Measurements from ENCODE around the gene ZNF195. TPM values are rescaled to one million over a fixed set of nuclear protein-coding genes. Genes with fewer than 3 reads are reported as not detected.
"Not testable (repeated sequence)": the region's sequence is repeated elsewhere in the genome, so short reads cannot be mapped to it uniquely, and the experiment has no call there.

ZNF195 gene
- total RNA-seq, 4 donors from 2014 or later = 12.3 to 37.5 (median 28.5) TPM

- H3K36me3 ChIP-seq; H3K9me3 ChIP-seq; H3K27ac ChIP-seq; H3K27me3 ChIP-seq; intact Hi-C loops (cut with DNase I; ENCODE audit: low total_unique reads); H3K4me1 ChIP-seq; H3K4me3 ChIP-seq; DNase-seq: not testable (repeated sequence)
- 81 to 97% methylated on average over 3 to 17 of the region's 17 CpGs for WGBS, 2 donors (ENCODE audit: low coverage in 1 of 2)
- in situ Hi-C loops (cut with MboI; ENCODE audit: low pct_ligation_motif_present in 1 of 4, low pct_unique_long_range_greater_than_20kb in 1 of 4, low sequenced_read_pairs in 3 of 4) = loop anchor here in 1 of 4 donors (10.0 kb wide), 1 partner anchor 62 kb away; no protein-coding TSS in a partner anchor
These were observed 27.4 kb upstream of the ZNF195 start for GRCh38 chr11:3406223-3406875.

GRCh38 chr11:3404076-3404925 is 25.4 kb upstream of the ZNF195 start:
- H3K27me3 ChIP-seq; intact Hi-C loops (cut with DNase I; ENCODE audit: low total_unique reads); H3K9me3 ChIP-seq; H3K36me3 ChIP-seq; H3K4me3 ChIP-seq; H3K4me1 ChIP-seq; H3K27ac ChIP-seq: not testable (repeated sequence)
- peak; percentile 33 for DNase-seq
- 62% methylated on average over 21 of the region's 22 CpGs; no CpG with 5 or more reads in 1 of the 2 donors for WGBS, 2 donors (ENCODE audit: low coverage in 1 of 2)
- in situ Hi-C loops (cut with MboI; ENCODE audit: low pct_ligation_motif_present in 1 of 4, low pct_unique_long_range_greater_than_20kb in 1 of 4, low sequenced_read_pairs in 3 of 4) = loop anchor here in 1 of 4 donors (10.0 kb wide), 1 partner anchor 60 kb away; no protein-coding TSS in a partner anchor

GRCh38 chr11:3402861-3403250 is 23.9 kb upstream of the ZNF195 start:
- H3K27me3 ChIP-seq; H3K27ac ChIP-seq; H3K36me3 ChIP-seq; intact Hi-C loops (cut with DNase I; ENCODE audit: low total_unique reads); H3K9me3 ChIP-seq; H3K4me3 ChIP-seq; H3K4me1 ChIP-seq; DNase-seq: not testable (repeated sequence)
- 0 to 93% methylated on average over 1 to 7 of the region's 8 CpGs for WGBS, 2 donors (ENCODE audit: low coverage in 1 of 2)
- in situ Hi-C loops (cut with MboI; ENCODE audit: low pct_ligation_motif_present in 1 of 4, low pct_unique_long_range_greater_than_20kb in 1 of 4, low sequenced_read_pairs in 3 of 4) = loop anchor here in 1 of 4 donors (10.0 kb wide), 1 partner anchor 58 kb away; no protein-coding TSS in a partner anchor

- intact Hi-C loops (cut with DNase I; ENCODE audit: low total_unique reads) = not testable (repeated sequence)
These were observed 23.4 kb upstream of the ZNF195 start for GRCh38 chr11:3402181-3402860.

GRCh38 chr11:3401052-3401451 is 22.1 kb upstream of the ZNF195 start:
- H3K9me3 ChIP-seq; DNase-seq; H3K4me3 ChIP-seq; intact Hi-C loops (cut with DNase I; ENCODE audit: low total_unique reads); H3K36me3 ChIP-seq; H3K27ac ChIP-seq; H3K27me3 ChIP-seq; H3K4me1 ChIP-seq: not testable (repeated sequence)
- WGBS, 2 donors (ENCODE audit: low coverage in 1 of 2) = 58 to 83% methylated on average over 2 to 4 of the region's 4 CpGs
- in situ Hi-C loops (cut with MboI; ENCODE audit: low pct_ligation_motif_present in 1 of 4, low pct_unique_long_range_greater_than_20kb in 1 of 4, low sequenced_read_pairs in 3 of 4) = loop anchor here in 1 of 4 donors (10.0 kb wide), 1 partner anchor 56 kb away; no protein-coding TSS in a partner anchor

More at GRCh38 chr11:3402181-3402860, 23.4 kb upstream of the ZNF195 start:
- 90% methylated on average over 16 of the region's 18 CpGs; no CpG with 5 or more reads in 1 of the 2 donors for WGBS, 2 donors (ENCODE audit: low coverage in 1 of 2)
- in situ Hi-C loops (cut with MboI; ENCODE audit: low pct_ligation_motif_present in 1 of 4, low pct_unique_long_range_greater_than_20kb in 1 of 4, low sequenced_read_pairs in 3 of 4) = loop anchor here in 1 of 4 donors (10.0 kb wide), 1 partner anchor 58 kb away; no protein-coding TSS in a partner anchor
- DNase-seq, H3K36me3 ChIP-seq, H3K4me1 ChIP-seq, H3K4me3 ChIP-seq, H3K27me3 ChIP-seq, H3K27ac ChIP-seq, H3K9me3 ChIP-seq: not testable (repeated sequence)

- H3K4me3 ChIP-seq; DNase-seq; in situ Hi-C loops (cut with MboI; ENCODE audit: low pct_ligation_motif_present in 1 of 4, low pct_unique_long_range_greater_than_20kb in 1 of 4, low sequenced_read_pairs in 3 of 4); H3K36me3 ChIP-seq; H3K9me3 ChIP-seq; H3K27ac ChIP-seq; intact Hi-C loops (cut with DNase I; ENCODE audit: low total_unique reads); H3K4me1 ChIP-seq; H3K27me3 ChIP-seq: not testable (repeated sequence)
- WGBS, 2 donors (ENCODE audit: low coverage in 1 of 2) = 79% methylated on average over 3 of the region's 3 CpGs; no CpG with 5 or more reads in 1 of the 2 donors
These were observed 19.6 kb upstream of the ZNF195 start for GRCh38 chr11:3398509-3398908.

- intact Hi-C loops (cut with DNase I; ENCODE audit: low total_unique reads); H3K9me3 ChIP-seq; H3K4me1 ChIP-seq; H3K4me3 ChIP-seq; in situ Hi-C loops (cut with MboI; ENCODE audit: low pct_ligation_motif_present in 1 of 4, low pct_unique_long_range_greater_than_20kb in 1 of 4, low sequenced_read_pairs in 3 of 4); H3K27ac ChIP-seq; H3K36me3 ChIP-seq; DNase-seq; H3K27me3 ChIP-seq: not testable (repeated sequence)
- 80 to 100% methylated on average over 1 to 4 of the region's 4 CpGs for WGBS, 2 donors (ENCODE audit: low coverage in 1 of 2)
These were observed 19.2 kb upstream of the ZNF195 start for GRCh38 chr11:3398106-3398505.

GRCh38 chr11:3397210-3397609 is 18.3 kb upstream of the ZNF195 start:
- H3K4me3 ChIP-seq; H3K9me3 ChIP-seq; in situ Hi-C loops (cut with MboI; ENCODE audit: low pct_ligation_motif_present in 1 of 4, low pct_unique_long_range_greater_than_20kb in 1 of 4, low sequenced_read_pairs in 3 of 4); DNase-seq; intact Hi-C loops (cut with DNase I; ENCODE audit: low total_unique reads); H3K27me3 ChIP-seq; H3K36me3 ChIP-seq; H3K4me1 ChIP-seq; H3K27ac ChIP-seq: not testable (repeated sequence)
- 95% methylated on average over 16 of the region's 23 CpGs; no CpG with 5 or more reads in 1 of the 2 donors for WGBS, 2 donors (ENCODE audit: low coverage in 1 of 2)

- in situ Hi-C loops (cut with MboI; ENCODE audit: low pct_ligation_motif_present in 1 of 4, low pct_unique_long_range_greater_than_20kb in 1 of 4, low sequenced_read_pairs in 3 of 4); H3K36me3 ChIP-seq; DNase-seq; H3K27ac ChIP-seq; H3K9me3 ChIP-seq; intact Hi-C loops (cut with DNase I; ENCODE audit: low total_unique reads); H3K4me3 ChIP-seq; H3K27me3 ChIP-seq; H3K4me1 ChIP-seq: not testable (repeated sequence)
- 92% methylated on average over 5 of the region's 5 CpGs; no CpG with 5 or more reads in 1 of the 2 donors for WGBS, 2 donors (ENCODE audit: low coverage in 1 of 2)
These were observed 16.5 kb upstream of the ZNF195 start for GRCh38 chr11:3395468-3395867.

GRCh38 chr11:3394956-3395355 is 16.0 kb upstream of the ZNF195 start:
- DNase-seq; in situ Hi-C loops (cut with MboI; ENCODE audit: low pct_ligation_motif_present in 1 of 4, low pct_unique_long_range_greater_than_20kb in 1 of 4, low sequenced_read_pairs in 3 of 4); H3K4me1 ChIP-seq; H3K4me3 ChIP-seq; H3K27ac ChIP-seq; intact Hi-C loops (cut with DNase I; ENCODE audit: low total_unique reads); H3K27me3 ChIP-seq; H3K36me3 ChIP-seq; H3K9me3 ChIP-seq: not testable (repeated sequence)
- 83 to 88% methylated on average over 3 to 10 of the region's 10 CpGs for WGBS, 2 donors (ENCODE audit: low coverage in 1 of 2)
